HCT116 (cell line): Measurements from ENCODE around the gene PIK3CA. TPM values are rescaled to one million over a fixed set of nuclear protein-coding genes. Genes with fewer than 3 reads are reported as not detected.

Source experiments
- ATAC-seq: fragments of 200-7000 bp; cut with Tn5 transposase; 2 replicates; pipeline ENCODE4 v1.9.1; 2020; ENCODE audit warnings: mild to moderate bottlenecking, moderate library complexity
- BruUV-seq: library from RNA; stranded (reverse); fragments of 400-500 nt; replicated peaks from 2 replicates; lab custom pipeline; 2021; lab: Mats Ljungman, UMichigan
- CTCF ChIA-PET: fragments of 300-600 bp; sonication (Branson Sonifier 250); formaldehyde crosslinking; loops from one replicate; lab custom pipeline; 2021; ENCODE audit warnings: antibody characterized with exemption; lab: Charles Lee
- POLR2A ChIA-PET: fragments of 300-600, 350-600 bp; sonication (Branson Sonifier 250); formaldehyde crosslinking; loops from one replicate; lab custom pipeline; 2021; ENCODE audit warnings: antibody characterized with exemption; lab: Charles Lee
- RAD21 ChIA-PET, 2 experiments: fragments of 300-600 bp; sonication (Branson Sonifier 250); formaldehyde crosslinking; loops; one replicate each; lab custom pipeline; 2023; ENCODE audit warnings: low total read pairs in 2 of 2; ENCODE audit not compliant: uncharacterized antibody in 2 of 2, unreplicated experiment in 2 of 2, low non-redundant PET in 1 of 2; lab: Charles Lee
- DNase-seq: peaks from one replicate; pipeline ENCODE4 v3.0.0-alpha.2; 2010; ENCODE audit warnings: low read depth, low spot score
- H2AFZ ChIP-seq: fragments of 200-600 bp; shearing (Covaris generic), sonication (generic); 2 replicates; pipeline ENCODE4 v1.6.1; 2017; ENCODE audit warnings: low read depth, mixed run types, mixed read lengths, antibody characterized with exemption, low read length; ENCODE audit not compliant: poor library complexity, severe bottlenecking
- H3K27ac ChIP-seq: 2 replicates; pipeline ENCODE4 v1.5.1; 2012; ENCODE audit warnings: low read depth, low read length
- H3K27me3 ChIP-seq: fragments of 200-600 bp; sonication (generic); 2 replicates; pipeline ENCODE4 v1.6.1; 2016; ENCODE audit warnings: mixed run types, low read length, mixed read lengths; ENCODE audit not compliant: insufficient read depth
- H3K36me3 ChIP-seq, 2 experiments: fragments of 200-500 bp in 1 of 2; fragments of 200-600 bp in 1 of 2; sonication (Bioruptor generic) in 1 of 2; sonication (generic) in 1 of 2; 2 replicates each; pipeline versions ENCODE4 v1.5.1 to v1.6.1; 2014 to 2016; ENCODE audit warnings: low read length in 2 of 2, inconsistent platforms in 1 of 2, mixed read lengths in 1 of 2, mixed run types in 1 of 2; ENCODE audit not compliant: insufficient read depth in 2 of 2, control insufficient read depth in 1 of 2
- H3K4me1 ChIP-seq, 2 experiments: fragments of 200-600 bp in 1 of 2; sonication (generic) in 1 of 2; 2 replicates each; pipeline versions ENCODE4 v1.5.1 to v1.6.1; 2012 to 2017; ENCODE audit warnings: low read length in 2 of 2, inconsistent platforms in 1 of 2, mild to moderate bottlenecking in 1 of 2, mixed read lengths in 1 of 2, mixed run types in 1 of 2, moderate library complexity in 1 of 2; ENCODE audit not compliant: insufficient read depth in 2 of 2, control insufficient read depth in 1 of 2
- H3K4me2 ChIP-seq: fragments of 200-600 bp; sonication (generic); 2 replicates; pipeline ENCODE4 v1.6.1; 2017; ENCODE audit warnings: mixed run types, low read length, mixed read lengths
- H3K4me3 ChIP-seq, 2 experiments: fragments of 200-600 bp in 1 of 2; sonication (generic) in 1 of 2; replicated peaks in 1 of 2; 2 replicates each; pipeline ENCODE4 v1.5.1; 2011 to 2016; ENCODE audit warnings: low read length in 2 of 2, control low read depth in 1 of 2, low read depth in 1 of 2, mild to moderate bottlenecking in 1 of 2, mixed read lengths in 1 of 2, mixed run types in 1 of 2
- H3K79me2 ChIP-seq: fragments of 200-600 bp; sonication (generic); 2 replicates; pipeline ENCODE4 v1.6.1; 2017; ENCODE audit warnings: mild to moderate bottlenecking, mixed run types, low read length, moderate library complexity, mixed read lengths; ENCODE audit not compliant: insufficient read depth
- H3K9ac ChIP-seq: fragments of 200-600 bp; sonication (generic); 2 replicates; pipeline ENCODE4 v1.6.1; 2016; ENCODE audit warnings: low read length, mixed read lengths
- H3K9me2 ChIP-seq: fragments of 200-600 bp; sonication (generic), shearing (Covaris generic); 2 replicates; pipeline ENCODE4 v1.6.1; 2017; ENCODE audit warnings: mixed run types, mild to moderate bottlenecking, moderate library complexity; ENCODE audit not compliant: insufficient read depth
- H3K9me3 ChIP-seq, 2 experiments: fragments of 200-500 bp in 1 of 2; fragments of 200-600 bp in 1 of 2; sonication (Bioruptor generic) in 1 of 2; sonication (generic) in 1 of 2; 2 replicates each; pipeline ENCODE4 v1.6.1; 2014 to 2017; ENCODE audit warnings: low read length in 2 of 2, mixed read lengths in 2 of 2, inconsistent platforms in 1 of 2, low read depth in 1 of 2, mild to moderate bottlenecking in 1 of 2, mixed run types in 1 of 2, moderate library complexity in 1 of 2; ENCODE audit not compliant: control insufficient read depth in 1 of 2, insufficient read depth in 1 of 2
- H4K20me1 ChIP-seq: fragments of 200-600 bp; sonication (generic), shearing (Covaris generic); 2 replicates; pipeline ENCODE4 v1.6.1; 2017; ENCODE audit warnings: mixed run types, mild to moderate bottlenecking, moderate library complexity; ENCODE audit not compliant: insufficient read depth
- CBX3 ChIP-seq: IDR thresholded peaks from 2 replicates; pipeline ENCODE4 v1.6.1; 2012; ENCODE audit warnings: low read depth
- CEBPB ChIP-seq: IDR thresholded peaks from 2 replicates; pipeline ENCODE4 v1.6.1; 2012; ENCODE audit warnings: low read depth
- EGR1 ChIP-seq: IDR thresholded peaks from 2 replicates; pipeline ENCODE4 v1.6.1; 2012; ENCODE audit warnings: low read depth
- ELF1 ChIP-seq: IDR thresholded peaks from 2 replicates; pipeline ENCODE4 v1.6.1; 2012; ENCODE audit warnings: low read depth, borderline replicate concordance
- EZH2 ChIP-seq: fragments of 200-600 bp; sonication (generic); IDR thresholded peaks from 2 replicates; pipeline ENCODE4 v1.6.1; 2017; ENCODE audit warnings: antibody characterized with exemption, mixed run types
- FOSL1 ChIP-seq: IDR thresholded peaks from 2 replicates; pipeline ENCODE4 v1.6.1; 2012; ENCODE audit warnings: low read depth
- JUND ChIP-seq: IDR thresholded peaks from 2 replicates; pipeline ENCODE4 v1.6.1; 2012
- POLR2A ChIP-seq: IDR thresholded peaks from 2 replicates; pipeline ENCODE4 v1.7.0; 2011; ENCODE audit warnings: borderline replicate concordance; ENCODE audit not compliant: insufficient read depth, insufficient read length; ENCODE audit errors: extremely low read depth
- RAD21 ChIP-seq: IDR thresholded peaks from 2 replicates; pipeline ENCODE4 v1.6.1; 2012; ENCODE audit warnings: low read depth, mild to moderate bottlenecking
- SIN3A ChIP-seq: IDR thresholded peaks from 2 replicates; pipeline ENCODE4 v1.6.1; 2012; ENCODE audit warnings: low read depth
- SP1 ChIP-seq: IDR thresholded peaks from 2 replicates; pipeline ENCODE4 v1.6.1; 2012; ENCODE audit warnings: low read depth
- TCF7L2 ChIP-seq: IDR thresholded peaks from 2 replicates; pipeline ENCODE4 v1.7.0; 2011; ENCODE audit warnings: borderline replicate concordance, inconsistent platforms; ENCODE audit not compliant: insufficient read depth, insufficient read length; ENCODE audit errors: extremely low read depth
- YY1 ChIP-seq: IDR thresholded peaks from 2 replicates; pipeline ENCODE4 v1.6.1; 2011; ENCODE audit warnings: low read length, low read depth, moderate library complexity, mild to moderate bottlenecking; ENCODE audit not compliant: insufficient replicate concordance; ENCODE audit errors: extremely low read depth
- ZNF274 ChIP-seq: fragments of 200-500 bp; sonication (Bioruptor generic); IDR thresholded peaks from 2 replicates; pipeline ENCODE4 v1.6.1; 2014; ENCODE audit warnings: mild to moderate bottlenecking, low read depth, low read length, inconsistent platforms
- intact Hi-C: fragments of 100-400 bp; cut with micrococcal nuclease; formaldehyde crosslinking; loops from 2 replicates; pipeline ENCODE4 v1.10.0; 2022
- total RNA-seq: library from RNA; stranded (reverse); gene quantifications from one replicate; pipeline ENCODE4 v1.2.1, GENCODE V29; 2021; ENCODE audit not compliant: unreplicated experiment
- TF ChIP-seq, protein P1 (sequence below): IDR thresholded peaks from 2 replicates; pipeline ENCODE4 v1.6.1; 2012; ENCODE audit warnings: low read depth
- TF ChIP-seq, protein P2 (sequence below), 3 experiments: fragments of 200-600 bp in 1 of 3; sonication (generic) in 1 of 3; IDR thresholded peaks in 2 of 3; conservative IDR thresholded peaks in 1 of 3; 2 replicates each; pipeline ENCODE4 v1.5.1; 2012 to 2017; ENCODE audit warnings: low read depth in 2 of 3, low read length in 2 of 3, antibody characterized with exemption in 1 of 3, borderline replicate concordance in 1 of 3, control low read depth in 1 of 3, mild to moderate bottlenecking in 1 of 3, mixed read lengths in 1 of 3, mixed run types in 1 of 3, moderate library complexity in 1 of 3; ENCODE audit not compliant: insufficient read depth in 1 of 3
- TF ChIP-seq, protein P3 (sequence below): IDR thresholded peaks from 2 replicates; pipeline ENCODE4 v1.6.1; 2011; ENCODE audit warnings: mild to moderate bottlenecking, low read length, moderate library complexity; ENCODE audit not compliant: insufficient replicate concordance; ENCODE audit errors: extremely low read depth
- TF ChIP-seq, protein P4 (sequence below): IDR thresholded peaks from 2 replicates; pipeline ENCODE4 v1.6.1; 2012
- TF ChIP-seq, protein P5 (sequence below): IDR thresholded peaks from 2 replicates; pipeline ENCODE4 v1.6.1; 2012

PIK3CA gene
- total RNA-seq, 1 experiment from 2014 or later = 17.9 TPM

DNA sequence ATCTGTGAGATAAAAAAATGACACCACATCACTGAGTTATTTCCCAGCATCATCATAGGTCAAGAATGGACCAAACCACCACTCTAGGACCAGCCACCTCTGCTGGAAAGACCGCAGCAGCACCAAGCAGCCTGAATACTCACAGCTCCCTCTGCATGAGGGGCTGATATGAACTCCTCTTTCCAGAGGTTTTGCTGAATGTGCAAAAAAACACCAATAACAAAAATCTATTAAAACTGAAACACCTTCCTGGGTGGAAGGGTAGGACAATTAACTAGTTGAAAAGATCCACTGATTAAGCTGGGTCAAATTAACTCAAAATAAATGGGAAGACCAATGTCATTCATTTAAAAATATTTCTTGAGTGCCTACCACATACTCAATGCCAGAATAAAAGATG, 131.7 kb downstream of the PIK3CA start:
- no peaks in the 10 kb centered on the region for H3K9me3 ChIP-seq
- BruUV-seq = no TSS peak
- H3K27ac ChIP-seq = no peak overlapping the region
- no peaks in the 10 kb centered on the region for H3K36me3 ChIP-seq
- TF ChIP-seq ELF1 (no peak), CEBPB (no peak), EZH2 (no peak), JUND (no peak), ZNF274 (no peak), CBX3 (no peak), SP1 (no peak), RAD21 (no peak), SIN3A (no peak), POLR2A (no peak), FOSL1 (no peak), YY1 (no peak), EGR1 (no peak), TCF7L2 (no peak)
- TF ChIP-seq, protein P1, sequence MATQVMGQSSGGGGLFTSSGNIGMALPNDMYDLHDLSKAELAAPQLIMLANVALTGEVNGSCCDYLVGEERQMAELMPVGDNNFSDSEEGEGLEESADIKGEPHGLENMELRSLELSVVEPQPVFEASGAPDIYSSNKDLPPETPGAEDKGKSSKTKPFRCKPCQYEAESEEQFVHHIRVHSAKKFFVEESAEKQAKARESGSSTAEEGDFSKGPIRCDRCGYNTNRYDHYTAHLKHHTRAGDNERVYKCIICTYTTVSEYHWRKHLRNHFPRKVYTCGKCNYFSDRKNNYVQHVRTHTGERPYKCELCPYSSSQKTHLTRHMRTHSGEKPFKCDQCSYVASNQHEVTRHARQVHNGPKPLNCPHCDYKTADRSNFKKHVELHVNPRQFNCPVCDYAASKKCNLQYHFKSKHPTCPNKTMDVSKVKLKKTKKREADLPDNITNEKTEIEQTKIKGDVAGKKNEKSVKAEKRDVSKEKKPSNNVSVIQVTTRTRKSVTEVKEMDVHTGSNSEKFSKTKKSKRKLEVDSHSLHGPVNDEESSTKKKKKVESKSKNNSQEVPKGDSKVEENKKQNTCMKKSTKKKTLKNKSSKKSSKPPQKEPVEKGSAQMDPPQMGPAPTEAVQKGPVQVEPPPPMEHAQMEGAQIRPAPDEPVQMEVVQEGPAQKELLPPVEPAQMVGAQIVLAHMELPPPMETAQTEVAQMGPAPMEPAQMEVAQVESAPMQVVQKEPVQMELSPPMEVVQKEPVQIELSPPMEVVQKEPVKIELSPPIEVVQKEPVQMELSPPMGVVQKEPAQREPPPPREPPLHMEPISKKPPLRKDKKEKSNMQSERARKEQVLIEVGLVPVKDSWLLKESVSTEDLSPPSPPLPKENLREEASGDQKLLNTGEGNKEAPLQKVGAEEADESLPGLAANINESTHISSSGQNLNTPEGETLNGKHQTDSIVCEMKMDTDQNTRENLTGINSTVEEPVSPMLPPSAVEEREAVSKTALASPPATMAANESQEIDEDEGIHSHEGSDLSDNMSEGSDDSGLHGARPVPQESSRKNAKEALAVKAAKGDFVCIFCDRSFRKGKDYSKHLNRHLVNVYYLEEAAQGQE = no peak
- TF ChIP-seq, protein P2, sequence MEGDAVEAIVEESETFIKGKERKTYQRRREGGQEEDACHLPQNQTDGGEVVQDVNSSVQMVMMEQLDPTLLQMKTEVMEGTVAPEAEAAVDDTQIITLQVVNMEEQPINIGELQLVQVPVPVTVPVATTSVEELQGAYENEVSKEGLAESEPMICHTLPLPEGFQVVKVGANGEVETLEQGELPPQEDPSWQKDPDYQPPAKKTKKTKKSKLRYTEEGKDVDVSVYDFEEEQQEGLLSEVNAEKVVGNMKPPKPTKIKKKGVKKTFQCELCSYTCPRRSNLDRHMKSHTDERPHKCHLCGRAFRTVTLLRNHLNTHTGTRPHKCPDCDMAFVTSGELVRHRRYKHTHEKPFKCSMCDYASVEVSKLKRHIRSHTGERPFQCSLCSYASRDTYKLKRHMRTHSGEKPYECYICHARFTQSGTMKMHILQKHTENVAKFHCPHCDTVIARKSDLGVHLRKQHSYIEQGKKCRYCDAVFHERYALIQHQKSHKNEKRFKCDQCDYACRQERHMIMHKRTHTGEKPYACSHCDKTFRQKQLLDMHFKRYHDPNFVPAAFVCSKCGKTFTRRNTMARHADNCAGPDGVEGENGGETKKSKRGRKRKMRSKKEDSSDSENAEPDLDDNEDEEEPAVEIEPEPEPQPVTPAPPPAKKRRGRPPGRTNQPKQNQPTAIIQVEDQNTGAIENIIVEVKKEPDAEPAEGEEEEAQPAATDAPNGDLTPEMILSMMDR (IDR thresholded peaks at IDR 0.05 in 2 of 3, conservative IDR thresholded peaks at IDR 0.05 in 1 of 3; ENCODE audit: borderline replicate concordance in 1 of 3, insufficient read depth in 1 of 3, low read depth in 2 of 3, low read length in 2 of 3) = no peak
- TF ChIP-seq, protein P3, sequence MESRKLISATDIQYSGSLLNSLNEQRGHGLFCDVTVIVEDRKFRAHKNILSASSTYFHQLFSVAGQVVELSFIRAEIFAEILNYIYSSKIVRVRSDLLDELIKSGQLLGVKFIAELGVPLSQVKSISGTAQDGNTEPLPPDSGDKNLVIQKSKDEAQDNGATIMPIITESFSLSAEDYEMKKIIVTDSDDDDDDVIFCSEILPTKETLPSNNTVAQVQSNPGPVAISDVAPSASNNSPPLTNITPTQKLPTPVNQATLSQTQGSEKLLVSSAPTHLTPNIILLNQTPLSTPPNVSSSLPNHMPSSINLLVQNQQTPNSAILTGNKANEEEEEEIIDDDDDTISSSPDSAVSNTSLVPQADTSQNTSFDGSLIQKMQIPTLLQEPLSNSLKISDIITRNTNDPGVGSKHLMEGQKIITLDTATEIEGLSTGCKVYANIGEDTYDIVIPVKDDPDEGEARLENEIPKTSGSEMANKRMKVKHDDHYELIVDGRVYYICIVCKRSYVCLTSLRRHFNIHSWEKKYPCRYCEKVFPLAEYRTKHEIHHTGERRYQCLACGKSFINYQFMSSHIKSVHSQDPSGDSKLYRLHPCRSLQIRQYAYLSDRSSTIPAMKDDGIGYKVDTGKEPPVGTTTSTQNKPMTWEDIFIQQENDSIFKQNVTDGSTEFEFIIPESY = no peak
- TF ChIP-seq, protein P4, sequence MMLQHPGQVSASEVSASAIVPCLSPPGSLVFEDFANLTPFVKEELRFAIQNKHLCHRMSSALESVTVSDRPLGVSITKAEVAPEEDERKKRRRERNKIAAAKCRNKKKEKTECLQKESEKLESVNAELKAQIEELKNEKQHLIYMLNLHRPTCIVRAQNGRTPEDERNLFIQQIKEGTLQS = no peak
- TF ChIP-seq, protein P5, sequence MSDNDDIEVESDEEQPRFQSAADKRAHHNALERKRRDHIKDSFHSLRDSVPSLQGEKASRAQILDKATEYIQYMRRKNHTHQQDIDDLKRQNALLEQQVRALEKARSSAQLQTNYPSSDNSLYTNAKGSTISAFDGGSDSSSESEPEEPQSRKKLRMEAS = no peak
- ChIA-PET RAD21 (no interaction called here), POLR2A (no interaction called here), CTCF (no interaction called here)
- no peaks in the 10 kb centered on the region for H4K20me1 ChIP-seq
- H3K9ac ChIP-seq = no peak overlapping the region
- H3K79me2 ChIP-seq = no peaks in the 10 kb centered on the region
- no peaks in the 10 kb centered on the region for H3K27me3 ChIP-seq
- ATAC-seq (no peak), DNase-seq (no peak)
- no peaks in the 10 kb centered on the region for H3K4me1 ChIP-seq
- H3K4me2 ChIP-seq = no peak overlapping the region
- intact Hi-C loops = no loop called here
- H3K4me3 ChIP-seq = no peak overlapping the region
- no peak overlapping the region for H2AFZ ChIP-seq
- no peaks in the 10 kb centered on the region for H3K9me2 ChIP-seq
